GM21367 (cell line): ENCODE data around the gene PTOV1.

Experiments
- ATAC-seq: cut with Tn5 transposase; IDR thresholded peaks from one replicate; pipeline ENCODE4 v1.9.1; 2021; ENCODE audit not compliant: unreplicated experiment

The PTOV1 gene

DNA sequence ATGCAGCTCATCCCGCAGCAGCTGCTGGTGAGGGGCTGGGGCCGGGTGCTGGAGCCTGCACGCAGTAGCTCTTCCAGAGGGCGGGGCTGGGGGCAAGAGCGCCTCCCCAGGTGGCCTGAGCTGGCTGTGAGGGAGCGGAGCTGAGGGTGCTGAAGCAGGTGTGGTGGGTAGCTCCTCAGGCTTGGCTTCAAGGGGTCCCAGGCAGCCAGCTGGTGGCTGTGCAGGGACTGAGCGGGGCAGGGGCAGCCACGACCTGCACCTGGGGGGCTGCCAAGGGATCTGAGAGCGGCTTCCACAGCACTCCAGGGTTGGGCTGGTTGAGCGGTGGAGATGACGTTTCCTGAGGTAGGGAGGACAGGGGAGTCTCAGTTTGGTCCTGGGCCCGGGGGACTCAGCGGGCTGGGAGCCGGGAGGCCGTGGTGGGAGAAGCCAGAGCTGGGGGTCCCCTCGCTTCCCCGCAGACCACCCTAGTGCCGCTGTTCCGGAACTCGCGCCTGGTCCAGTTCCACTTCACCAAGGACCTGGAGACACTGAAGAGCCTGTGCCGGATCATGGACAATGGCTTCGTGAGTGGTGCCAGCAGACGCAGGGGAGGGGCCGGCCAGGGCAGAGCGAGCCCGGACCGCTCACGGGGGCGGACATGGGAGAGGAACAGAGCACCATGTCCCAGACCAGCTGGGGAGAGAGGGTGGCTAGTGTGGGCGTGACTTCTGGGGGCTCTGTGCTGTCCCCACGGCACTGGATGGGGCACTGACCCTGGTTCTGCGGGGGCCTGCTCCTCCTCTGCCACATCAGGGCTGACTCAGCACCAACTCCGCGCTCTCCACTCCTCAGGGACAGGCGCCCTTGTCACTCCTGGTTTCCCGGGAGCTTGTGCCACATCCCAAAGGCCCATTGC lies 7.4 kb downstream of the PTOV1 start:
- ATAC-seq: no peak

DNA sequence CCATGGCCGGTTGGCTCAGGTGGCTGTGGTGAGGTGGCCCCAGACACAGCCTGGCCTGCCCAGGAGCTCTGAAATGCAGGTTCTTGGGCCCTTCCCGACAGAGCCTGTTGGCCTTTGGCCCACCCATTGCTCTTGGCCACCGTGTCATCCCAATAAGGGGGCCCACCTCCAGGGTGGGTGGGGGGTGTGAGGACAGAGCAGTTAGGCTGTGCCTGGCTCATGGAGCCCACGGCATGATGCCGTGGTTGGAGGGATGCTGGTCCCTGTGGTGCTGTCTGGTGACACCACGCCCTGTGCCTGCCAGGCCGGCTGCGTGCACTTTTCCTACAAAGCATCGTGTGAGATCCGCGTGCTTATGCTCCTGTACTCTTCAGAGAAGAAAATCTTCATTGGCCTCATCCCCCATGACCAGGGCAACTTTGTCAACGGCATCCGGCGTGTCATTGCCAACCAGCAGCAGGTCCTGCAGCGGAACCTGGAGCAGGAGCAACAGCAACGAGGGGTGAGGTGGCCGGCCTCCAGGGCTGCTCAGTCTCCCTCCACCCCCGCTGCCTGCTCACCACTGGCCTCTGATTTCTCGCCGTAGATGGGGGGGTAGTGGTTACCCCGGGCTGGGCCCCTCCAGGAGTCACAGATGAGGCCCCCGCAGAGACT lies 8.8 kb downstream of the PTOV1 start:
- no peak for ATAC-seq

DNA sequence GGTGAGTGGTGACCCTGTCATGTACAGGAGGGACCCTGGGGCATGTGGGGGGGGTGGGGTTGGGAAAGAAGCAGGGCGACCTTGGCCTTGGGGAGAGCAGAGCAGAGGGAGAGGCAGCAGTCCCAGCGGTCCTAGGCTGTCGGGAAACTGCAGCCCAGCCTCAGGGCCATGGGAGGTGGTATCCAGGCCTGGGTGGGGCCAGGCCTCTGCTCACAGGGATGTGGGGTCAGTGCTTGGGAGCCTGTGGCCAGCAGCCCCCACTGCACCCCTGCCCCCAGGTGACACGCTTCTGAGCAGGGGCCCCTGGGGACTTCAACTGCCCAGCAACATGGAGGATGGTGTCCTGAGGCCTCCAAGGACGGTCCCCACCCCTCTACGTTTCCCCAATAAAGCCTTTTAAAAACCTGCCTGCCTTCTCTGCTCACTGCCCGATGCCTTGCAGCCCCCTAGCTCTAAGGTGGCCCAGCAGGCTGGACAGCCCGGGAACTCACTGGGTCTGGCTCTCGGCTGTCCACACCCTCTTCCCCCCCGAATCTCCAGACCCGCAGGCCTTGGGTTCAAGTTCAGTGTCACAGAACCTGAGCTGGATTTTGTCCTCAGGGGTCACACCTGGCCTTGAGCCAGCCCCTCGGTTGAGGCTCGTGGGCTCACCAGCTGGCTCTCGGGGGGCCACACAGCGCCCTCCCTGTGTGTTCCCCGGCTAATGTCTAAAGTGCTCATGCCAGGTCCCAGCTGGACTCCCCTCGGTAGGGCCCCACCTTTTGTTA lies 9.6 kb downstream of the PTOV1 start:
- no peak for ATAC-seq

DNA sequence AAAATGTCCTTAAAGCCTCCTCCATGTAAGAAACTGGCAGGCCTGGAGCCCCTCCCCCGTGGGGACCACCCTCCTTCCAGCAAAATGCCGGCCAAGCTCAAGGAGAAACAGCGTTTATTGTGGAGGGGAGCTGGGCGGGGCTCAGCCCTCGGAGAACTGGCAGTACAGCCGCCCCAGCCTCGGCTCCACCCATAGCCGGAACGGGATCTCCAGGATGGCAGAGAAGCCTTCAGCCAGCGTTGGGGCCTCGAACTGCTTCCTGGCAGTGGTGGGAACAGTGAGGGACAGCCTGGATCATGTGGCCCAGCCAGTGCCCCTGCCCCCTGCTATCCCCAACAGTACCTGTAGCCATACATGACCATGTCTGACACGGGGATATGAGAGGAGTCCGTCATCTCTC lies 10.1 kb downstream of the PTOV1 start:
- ATAC-seq: no peak

DNA sequence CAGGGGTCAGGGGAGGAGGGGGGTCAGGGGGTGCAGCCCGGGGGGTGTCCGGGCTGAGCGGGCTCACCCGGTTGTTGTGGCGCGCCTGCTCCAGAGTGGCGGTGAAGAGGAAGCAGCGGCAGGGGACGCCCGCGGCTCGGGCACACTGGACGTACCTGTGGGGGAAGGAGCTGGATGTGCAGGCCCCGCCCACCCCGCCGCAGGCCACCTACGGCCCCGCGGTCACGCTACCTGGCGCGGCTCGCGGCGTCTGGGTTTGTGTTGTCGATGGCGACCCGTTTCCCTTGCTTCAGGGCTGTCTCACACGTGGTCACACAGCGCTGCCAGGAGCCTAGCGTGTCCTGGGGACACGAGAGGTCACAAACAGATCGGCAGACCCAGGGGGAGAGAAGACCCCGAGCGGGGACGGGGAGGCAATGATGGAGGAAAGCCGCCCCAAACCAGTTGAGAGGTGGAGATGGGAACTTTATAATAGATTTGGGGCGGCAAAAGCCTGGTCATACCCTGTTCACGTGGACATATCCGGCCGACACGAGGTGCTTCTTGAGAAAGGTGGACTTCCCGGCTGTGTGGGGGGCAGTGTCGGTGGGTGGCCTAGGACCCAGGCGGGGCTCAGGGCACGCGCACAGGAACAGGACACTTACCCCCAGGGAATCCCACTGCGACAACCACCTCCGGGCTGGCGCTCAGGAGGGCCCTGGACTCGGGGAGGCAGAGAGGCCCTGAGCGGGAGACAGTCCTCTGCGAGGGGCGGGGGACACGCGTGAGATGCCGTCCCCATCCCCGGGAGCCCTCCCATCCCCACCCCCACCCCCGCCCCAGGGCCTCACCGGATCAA lies 10.8 kb downstream of the PTOV1 start:
- ATAC-seq: no peak

DNA sequence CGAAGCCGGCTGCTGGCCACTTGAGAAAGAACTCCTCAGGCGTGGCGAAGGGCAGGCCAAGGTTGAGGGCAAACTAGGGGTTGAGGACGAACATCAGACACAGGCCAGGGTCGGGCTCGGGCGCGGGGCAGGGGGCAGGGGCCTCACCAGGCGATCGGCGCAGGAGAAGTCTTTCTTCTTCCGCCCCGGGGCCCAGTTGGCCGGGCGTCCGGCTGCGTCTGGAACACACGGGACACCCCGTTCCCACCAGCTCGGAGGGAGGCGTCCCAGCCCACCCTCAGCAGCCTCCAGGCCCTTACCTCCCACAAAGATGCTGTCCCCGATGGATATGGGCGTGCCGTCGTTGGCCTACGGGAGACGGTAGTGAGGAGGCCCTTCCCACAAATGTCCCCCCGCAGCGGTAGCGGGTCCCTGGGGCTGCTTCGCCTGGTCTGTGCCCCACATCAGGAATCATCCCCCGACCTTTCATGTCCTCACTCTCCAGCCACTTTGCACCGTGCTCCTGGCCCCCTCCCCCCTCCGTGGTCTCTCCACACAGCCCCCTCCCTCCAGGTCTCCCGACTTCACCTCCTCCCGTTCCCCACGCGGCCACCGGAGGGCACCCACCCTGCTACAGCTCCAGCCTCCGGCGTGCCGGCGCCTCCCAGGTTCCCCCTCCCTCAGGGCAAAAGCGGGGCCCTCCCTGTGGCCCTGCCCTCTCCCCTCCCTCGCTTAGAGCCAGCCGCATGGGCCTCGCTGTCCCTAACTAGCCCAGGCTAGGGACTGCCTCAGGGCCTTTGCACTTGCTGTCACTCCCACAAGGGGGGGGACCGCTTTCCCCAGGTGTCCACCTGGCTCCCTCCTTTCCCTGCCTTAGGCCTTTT lies 11.7 kb downstream of the PTOV1 start:
- no peak for ATAC-seq

DNA sequence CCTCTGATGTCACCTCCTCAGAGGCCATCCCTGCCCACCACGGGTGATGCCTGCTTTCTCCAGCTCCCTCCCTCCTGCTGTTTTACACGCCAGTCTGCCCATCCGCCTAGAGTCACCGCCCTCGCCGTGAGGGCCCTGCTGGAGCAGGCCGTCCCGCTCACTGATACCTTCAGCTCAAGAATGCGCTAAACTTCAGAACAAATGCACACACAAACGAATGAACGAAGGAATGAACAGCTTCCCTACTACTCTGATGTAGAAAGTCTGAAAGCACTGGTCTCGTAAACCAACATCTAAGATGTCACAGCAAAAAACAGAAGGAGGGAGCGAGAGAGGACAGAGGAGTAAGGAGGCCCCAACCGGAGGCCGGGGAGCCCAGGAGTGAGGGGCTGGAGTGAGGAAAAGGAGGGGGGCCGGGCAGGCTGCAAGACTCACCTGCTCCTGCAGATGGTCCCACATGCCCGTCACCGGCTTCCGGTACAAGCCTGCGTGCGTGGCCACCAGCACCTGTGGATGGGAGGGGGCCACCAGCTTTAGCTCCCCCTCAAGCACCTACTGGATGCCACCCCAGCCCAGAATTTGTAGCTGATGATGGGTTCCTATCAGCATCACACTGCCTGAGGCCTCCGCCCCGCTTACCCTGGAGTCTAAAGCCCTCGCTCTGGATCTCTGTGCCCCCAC lies 12.4 kb downstream of the PTOV1 start:
- no peak for ATAC-seq

DNA sequence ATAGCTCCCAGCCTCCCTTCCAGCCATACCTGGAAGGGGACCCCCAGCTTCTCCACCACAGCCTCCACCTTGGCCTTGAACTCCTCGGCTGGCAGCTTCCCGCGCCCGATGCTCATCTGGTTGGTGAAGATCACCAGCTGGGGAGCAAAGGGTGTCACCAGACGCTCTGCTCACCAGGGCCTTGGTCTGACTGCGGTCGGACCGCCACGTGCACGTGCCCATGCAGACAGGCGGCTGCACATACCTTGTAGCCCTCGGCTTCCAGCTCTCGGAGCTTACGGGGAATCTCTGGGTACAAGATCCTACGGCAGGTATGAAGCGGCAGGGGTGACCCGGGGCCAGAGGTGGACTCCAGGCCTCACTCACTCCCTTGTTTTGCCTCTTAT lies 13.0 kb downstream of the PTOV1 start:
- no peak for ATAC-seq

DNA sequence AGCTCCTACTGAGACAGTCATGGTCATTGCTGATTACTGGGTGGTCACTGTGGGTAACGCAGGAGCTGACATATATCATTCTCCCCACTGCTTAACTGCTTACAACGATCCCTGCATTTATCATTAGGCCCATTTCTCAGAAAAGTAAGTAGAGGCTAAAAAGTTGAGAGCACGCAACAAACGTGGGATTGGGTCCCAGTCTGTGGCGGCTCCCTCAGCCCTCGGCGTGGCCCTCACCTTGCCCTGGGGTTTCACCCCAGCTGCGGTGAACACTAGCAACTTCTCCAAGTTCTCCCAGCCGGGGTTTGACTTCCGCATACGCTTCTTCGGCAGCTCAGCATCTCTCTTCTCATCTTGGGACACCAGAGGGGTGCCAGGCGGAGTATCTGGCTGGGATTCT lies 13.9 kb downstream of the PTOV1 start:
- no peak for ATAC-seq

DNA sequence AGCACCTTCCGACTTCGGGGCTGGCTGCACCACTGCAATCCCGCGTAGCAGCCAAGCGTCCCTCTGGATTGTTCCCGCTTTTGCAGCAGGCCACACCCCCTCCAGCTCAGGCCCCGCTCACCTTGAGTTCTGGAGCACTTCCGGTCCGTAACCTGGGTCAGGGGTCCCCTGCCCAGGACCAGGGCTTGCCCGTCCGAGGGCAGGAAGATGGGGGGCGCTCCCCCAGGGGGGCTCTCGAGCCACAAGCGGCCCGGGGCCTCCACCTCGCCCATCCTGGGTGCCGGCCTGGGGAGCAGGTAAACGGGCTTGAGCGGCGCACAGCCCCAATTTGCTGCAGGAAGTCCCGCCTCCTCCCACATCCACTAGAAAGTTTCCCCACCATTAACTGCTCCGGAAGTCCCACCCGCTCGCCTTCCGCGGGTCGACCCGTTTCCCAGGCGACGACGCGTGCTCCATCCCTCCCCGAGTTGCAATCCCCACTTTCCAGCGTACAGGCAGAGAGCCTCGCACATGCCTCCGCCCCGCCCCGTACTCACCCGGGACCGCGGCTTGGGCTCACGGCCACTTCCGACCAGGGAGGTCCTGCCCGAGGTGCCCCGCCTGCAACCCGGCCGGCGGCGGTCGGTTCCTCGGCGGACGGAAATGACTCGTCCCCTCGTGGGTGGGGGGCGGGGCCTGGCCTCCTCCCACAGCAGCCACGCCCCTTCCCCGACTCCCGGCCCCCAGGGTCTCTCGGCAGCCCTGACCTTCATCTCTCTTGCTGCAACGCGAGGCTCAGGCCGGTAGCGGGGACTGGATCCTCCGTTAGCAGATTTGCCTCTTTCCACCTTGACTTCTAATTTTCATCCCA lies 16.2 kb downstream of the PTOV1 start, which contains the start of gene PNKP:
Gene PNKP, minus strand, starts transcription at position 644 of the 850 bp plus-strand sequence. Its CDS starts 372 bp downstream, at position 272.
- ATAC-seq: peak; percentile 25

DNA sequence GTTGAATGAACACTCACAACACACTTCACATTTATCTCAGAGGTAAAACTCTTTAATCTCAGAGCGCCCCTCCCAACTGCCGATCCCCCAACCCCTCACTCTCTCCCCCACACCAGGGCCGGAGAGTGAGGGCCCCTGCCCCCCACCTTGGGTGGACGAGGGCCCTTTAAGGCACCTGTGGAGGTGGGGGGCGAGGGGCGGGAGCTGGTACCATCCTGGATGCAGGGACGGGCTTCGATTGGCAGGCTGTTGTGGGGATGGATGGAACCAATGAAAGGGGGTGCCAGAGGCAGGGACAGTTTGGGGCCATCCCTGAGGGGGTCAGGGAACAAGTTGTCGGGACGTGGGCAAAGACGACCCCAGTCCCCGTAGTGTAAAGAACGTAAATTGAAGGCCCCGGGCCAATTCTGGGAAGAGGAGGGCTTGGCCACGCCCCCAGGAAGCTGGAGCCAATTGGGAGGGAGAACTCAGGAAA lies 18.1 kb downstream of the PTOV1 start:
- ATAC-seq: no peak

DNA sequence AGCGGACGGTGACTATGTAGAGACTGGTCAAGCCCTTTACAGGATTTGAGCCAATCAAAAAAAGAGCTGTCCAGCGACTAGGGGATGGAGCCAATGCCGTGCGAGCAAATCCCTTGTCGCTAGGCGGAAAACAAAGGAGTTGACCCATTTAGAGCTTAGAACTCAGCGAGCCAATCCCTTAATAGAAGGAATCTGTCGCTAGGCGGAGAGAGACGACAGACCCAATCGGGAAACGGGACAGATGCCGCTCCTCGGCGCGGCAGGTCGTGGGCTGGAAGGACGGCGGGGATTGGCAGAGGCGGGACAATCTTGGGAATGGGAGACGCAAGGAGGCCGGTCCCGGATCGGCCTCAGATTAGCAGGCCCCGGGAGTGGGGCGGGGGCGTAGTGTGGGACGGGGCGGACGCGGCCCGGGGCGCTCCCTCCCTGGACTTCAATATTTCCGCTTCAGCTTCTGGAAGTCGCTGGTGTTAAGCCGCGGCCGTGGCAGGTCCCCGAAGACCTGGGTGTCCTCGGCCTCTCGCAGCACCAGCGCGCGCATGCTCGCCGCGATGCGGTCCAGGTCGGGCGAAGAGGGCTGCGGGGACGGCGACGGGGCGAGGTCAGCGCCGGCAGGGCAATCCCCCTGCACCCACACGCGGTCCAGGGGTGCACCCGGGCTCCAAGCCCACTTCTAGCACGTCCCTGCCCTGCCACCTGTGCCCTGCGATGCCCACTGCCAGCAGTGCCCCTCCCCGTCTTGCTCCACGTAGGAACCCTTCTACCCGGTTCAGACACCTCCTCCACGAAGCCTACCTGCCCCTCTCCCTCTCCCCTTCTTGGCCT lies 18.7 kb downstream of the PTOV1 start:
- peak; percentile 55 for ATAC-seq

DNA sequence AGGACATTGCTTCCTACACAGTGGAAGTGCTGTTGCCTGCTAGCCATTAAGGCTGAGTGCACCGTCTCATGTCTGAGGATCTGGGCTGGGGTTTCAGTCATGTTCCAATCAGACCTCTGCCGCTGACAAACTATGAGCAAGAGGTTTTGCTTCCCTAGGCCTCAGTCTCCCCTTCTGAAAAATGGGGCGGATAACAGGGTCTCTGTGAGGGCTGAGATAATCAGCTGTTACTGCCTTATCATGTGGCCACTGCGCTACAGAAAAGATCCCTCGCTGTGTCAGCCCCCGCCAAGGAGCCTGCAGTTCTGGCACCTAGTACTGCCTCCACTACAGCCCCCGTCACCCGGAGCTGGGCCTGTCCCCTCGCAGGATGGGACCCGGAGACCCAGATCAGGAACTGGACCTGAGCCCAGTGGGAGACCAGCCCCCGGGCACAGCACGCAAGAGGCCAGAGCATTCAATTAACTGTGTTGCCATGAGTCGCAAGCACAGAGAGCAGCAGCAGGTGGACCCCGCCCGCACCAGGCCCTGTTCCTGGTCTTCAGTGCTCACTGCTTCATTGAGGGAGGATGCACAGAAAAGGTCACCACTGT lies 19.4 kb downstream of the PTOV1 start:
- ATAC-seq: no peak

DNA sequence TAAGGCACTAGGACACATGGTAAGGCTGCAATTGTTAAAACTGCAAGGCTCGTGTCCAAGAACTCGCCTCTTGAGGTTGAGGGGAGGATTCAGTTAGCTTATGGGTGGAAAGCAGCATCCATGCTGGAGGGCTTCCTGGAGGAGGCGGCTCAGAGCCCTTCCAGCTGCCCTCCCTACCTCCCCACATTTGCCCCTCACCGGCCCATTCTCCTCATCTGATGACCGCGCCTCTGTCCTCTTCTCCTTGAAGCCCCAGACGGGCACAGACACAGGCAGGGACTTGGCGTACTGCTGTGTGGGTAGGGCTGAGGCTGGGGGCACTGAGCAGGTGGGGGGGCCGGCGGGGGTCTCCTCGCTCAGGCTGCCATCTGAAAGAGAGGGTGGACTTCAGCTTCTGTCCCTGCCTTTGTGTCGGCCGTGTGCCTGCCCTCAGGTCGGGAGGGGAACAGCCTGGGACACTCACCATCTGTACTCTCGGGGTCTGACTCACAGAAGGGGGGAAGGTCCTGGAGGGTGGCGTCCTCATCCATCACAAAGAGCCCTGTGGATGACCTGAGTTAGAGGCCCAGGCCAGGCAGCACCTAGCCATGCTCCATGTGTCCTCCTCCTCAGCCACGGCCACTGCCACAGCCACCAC lies 20.5 kb downstream of the PTOV1 start:
- ATAC-seq: no peak

DNA sequence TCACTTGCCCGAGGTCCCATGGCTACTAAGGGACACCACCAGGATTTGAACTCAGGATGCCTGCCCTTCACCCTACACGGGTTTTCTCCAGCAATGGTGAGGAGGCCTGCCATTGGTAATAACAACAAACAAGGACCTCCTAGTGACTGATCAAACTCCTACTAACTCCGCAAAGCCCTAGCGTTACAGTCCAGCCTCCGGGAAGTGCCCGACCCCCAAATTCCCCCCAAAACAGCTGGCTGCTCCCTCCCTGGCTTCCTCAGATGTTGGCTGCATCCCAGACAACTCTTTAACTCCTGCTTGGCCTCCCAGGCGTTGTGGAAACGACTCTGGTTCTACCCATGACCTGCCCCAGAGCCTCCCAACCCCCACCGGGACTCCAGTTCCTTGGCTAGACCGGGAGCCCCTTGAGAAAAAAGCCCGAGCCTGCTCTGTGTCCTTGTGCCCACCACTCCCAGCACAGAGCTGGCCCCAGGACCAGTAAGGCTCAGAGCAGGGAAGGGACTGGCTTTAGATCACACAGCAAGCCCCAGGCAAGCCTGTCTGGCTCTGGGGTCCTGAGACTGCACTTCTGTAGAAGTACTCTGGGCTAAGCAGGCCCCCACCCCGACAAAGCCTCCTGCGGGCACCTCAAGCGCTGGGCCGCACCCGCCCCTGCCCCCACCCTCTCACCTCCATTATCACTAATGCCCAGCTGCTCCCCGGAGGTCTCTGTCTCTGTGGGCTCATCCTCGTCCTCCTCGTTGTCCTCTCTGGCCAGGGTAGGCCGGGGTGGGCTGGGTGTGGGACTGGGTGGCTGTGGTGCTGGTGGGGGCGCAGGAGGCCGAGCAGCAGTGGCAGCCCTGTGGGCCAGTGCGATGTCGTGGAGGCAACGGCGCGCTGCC lies 21.5 kb downstream of the PTOV1 start:
- ATAC-seq: no peak
